Immature natural killer cell (primary cell): ENCODE results near the gene DIRAS1. TPM values are rescaled to one million over a fixed set of nuclear protein-coding genes. Genes with fewer than 3 reads are reported as not detected.

Experiments used
- DNase-seq, 3 donors: peaks; one replicate each; pipeline ENCODE4 v3.0.0; 2022; ENCODE audit warnings: mixed read lengths in 1 of 3
- H3K27ac Mint-ChIP-seq, 6 donors: one replicate each; pipeline ENCODE4 v1.8.0; 2020; ENCODE audit warnings: mixed read lengths in 6 of 6, mild to moderate bottlenecking in 5 of 6, inconsistent platforms in 4 of 6, moderate library complexity in 3 of 6
- H3K27me3 Mint-ChIP-seq, 3 donors: one replicate each; pipeline ENCODE4 v1.8.0; 2020 to 2021; ENCODE audit warnings: low read depth in 3 of 3, mild to moderate bottlenecking in 3 of 3, mixed read lengths in 3 of 3, moderate library complexity in 3 of 3, inconsistent platforms in 1 of 3
- H3K36me3 Mint-ChIP-seq, 3 donors: one replicate each; pipeline ENCODE4 v1.8.0; 2020; ENCODE audit warnings: mixed read lengths in 3 of 3, inconsistent platforms in 2 of 3, mild to moderate bottlenecking in 2 of 3
- H3K4me1 Mint-ChIP-seq, 2 donors: one replicate each; pipeline ENCODE4 v1.8.0; 2020; ENCODE audit warnings: inconsistent platforms in 2 of 2, mild to moderate bottlenecking in 2 of 2, mixed read lengths in 2 of 2, moderate library complexity in 1 of 2
- H3K4me3 Mint-ChIP-seq, 5 donors: one replicate each; pipeline ENCODE4 v1.8.0; 2020; ENCODE audit warnings: mild to moderate bottlenecking in 5 of 5, mixed read lengths in 5 of 5, inconsistent platforms in 3 of 5, moderate library complexity in 3 of 5
- H3K9me3 Mint-ChIP-seq, 6 donors: one replicate each; pipeline ENCODE4 v1.8.0; 2020; ENCODE audit warnings: mild to moderate bottlenecking in 6 of 6, mixed read lengths in 6 of 6, inconsistent platforms in 4 of 6, moderate library complexity in 3 of 6
- polyA plus RNA-seq, 3 donors: library from polyadenylated mRNA; unstranded; fragments of 300-500 nt; fragmentation: Illumina TruSeq; gene quantifications; one replicate each; pipeline ENCODE4 v1.2.3, GENCODE V29; 2021

DIRAS1 gene
- polyA plus RNA-seq, 3 donors from 2014 or later, result not detected

DNA sequence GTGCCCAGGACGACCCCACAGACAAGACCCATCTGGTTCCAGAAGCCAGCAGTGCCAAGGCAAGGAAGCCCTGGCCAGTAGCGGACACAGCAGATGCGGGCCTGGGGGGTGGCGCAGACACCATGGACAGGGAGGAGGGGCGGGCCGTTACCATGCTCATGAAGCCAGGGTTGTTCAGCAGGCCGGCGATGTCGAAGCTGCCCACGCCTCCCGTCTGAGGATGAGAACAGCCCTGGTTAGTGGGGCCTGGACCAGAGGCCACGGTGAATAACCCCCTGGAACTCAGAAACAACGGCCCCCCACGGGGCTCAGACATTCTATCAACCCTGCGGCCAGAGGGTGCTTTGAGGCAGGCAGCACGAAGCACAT, 40.1 kb upstream of the DIRAS1 start:
- H3K36me3 Mint-ChIP-seq, result peaks cover 0 to 16% (median 12%) of the 10 kb centered on the region in 3 donors
- peaks cover 0 to 7% (median 0%) of the 10 kb centered on the region in 3 donors for H3K27me3 Mint-ChIP-seq
- H3K4me3 Mint-ChIP-seq, result no peak overlapping the region
- no peaks in the 10 kb centered on the region for H3K9me3 Mint-ChIP-seq
- H3K27ac Mint-ChIP-seq, result no peak overlapping the region
- no peaks in the 10 kb centered on the region for H3K4me1 Mint-ChIP-seq
- DNase-seq, result no peak

DNA sequence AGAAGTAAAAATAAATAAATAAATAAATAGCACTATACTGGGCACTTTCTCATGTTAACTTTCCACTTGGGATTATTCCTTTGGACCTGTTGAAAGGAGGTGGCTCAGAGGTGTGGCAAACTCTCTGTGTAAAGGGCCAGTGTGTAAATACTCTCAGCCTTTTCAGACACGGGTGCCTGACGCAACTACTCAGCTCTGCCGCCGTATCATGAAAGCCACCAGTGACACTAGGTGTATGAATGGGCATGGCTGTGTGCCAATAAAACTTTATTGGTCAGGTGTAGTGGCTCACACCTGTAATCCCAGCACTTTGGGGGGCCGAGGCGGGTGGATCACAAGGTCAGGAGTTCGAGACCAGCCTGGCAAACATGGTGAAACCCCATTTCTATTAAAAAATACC, 38.8 kb upstream of the DIRAS1 start:
- DNase-seq, result no peak
- H3K36me3 Mint-ChIP-seq, result peaks cover 0 to 25% (median 18%) of the 10 kb centered on the region in 3 donors

DNA sequence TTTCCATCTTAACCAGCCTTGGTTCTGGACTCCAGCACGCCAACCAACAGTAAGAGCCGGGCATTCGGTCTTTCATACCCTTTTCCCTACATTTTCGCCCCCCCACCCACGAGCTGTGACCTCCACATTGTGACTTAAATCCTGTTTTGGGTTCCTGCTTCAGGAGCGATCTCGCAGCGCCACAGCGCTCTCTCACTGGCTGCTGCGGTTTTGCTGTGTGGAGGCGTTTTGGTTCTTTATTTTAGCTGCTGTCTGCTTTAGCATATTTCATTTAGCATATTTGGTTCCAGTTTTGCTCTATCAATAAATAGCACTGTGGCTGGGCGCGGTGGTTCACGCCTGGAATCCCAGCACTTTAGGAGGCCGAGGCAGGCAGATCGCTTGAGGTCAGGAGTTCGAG, 38.2 kb upstream of the DIRAS1 start:
- H3K27me3 Mint-ChIP-seq, result peaks cover 0 to 3% (median 0%) of the 10 kb centered on the region in 3 donors
- no peaks in the 10 kb centered on the region for H3K9me3 Mint-ChIP-seq
- no peak for DNase-seq
- no peak overlapping the region for H3K27ac Mint-ChIP-seq
- H3K36me3 Mint-ChIP-seq, result peaks cover 0 to 25% (median 18%) of the 10 kb centered on the region in 3 donors
- H3K4me3 Mint-ChIP-seq, result no peak overlapping the region
- no peaks in the 10 kb centered on the region for H3K4me1 Mint-ChIP-seq

More for the DNA sequence above, 38.8 kb upstream of the DIRAS1 start:
- H3K27ac Mint-ChIP-seq, result no peak overlapping the region
- no peaks in the 10 kb centered on the region for H3K9me3 Mint-ChIP-seq
- peaks cover 0 to 4% (median 0%) of the 10 kb centered on the region in 3 donors for H3K27me3 Mint-ChIP-seq
- H3K4me3 Mint-ChIP-seq, result no peak overlapping the region
- no peaks in the 10 kb centered on the region for H3K4me1 Mint-ChIP-seq

DNA sequence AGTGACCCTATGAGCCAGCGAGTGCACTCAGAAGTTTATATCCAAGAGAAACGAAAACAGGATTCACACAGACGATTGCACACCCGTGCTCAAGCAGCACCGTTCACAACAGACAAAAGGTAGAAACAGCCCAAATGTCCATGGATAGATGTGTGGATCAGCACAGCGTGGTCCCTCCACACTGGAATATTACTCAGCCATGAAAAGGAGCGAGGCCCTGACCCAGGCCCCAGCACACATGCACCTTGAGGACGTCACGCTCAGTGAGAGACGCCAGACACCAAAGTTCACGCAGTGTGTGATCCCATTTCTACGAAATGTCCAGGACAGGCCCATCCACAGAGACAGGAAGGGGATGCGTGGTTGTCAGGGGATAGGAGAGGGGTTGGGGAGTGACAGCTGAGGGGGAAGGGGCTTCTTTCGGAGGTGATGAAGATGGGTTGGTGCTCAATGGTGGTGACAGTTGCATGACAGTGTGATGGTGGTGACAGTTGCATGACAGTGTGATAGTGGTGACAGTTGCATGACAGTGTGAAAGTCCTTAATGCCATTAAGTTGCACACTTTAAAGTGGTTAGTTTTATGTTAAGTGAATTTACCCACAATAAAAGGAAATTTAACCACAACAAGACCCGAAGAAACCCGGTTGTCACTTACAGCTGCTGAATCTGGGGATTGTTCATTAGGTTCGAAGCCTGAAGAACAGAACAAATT, 37.6 kb upstream of the DIRAS1 start:
- peaks cover 0 to 3% (median 0%) of the 10 kb centered on the region in 3 donors for H3K27me3 Mint-ChIP-seq
- peaks cover 0 to 22% (median 18%) of the 10 kb centered on the region in 3 donors for H3K36me3 Mint-ChIP-seq
- no peak overlapping the region for H3K27ac Mint-ChIP-seq
- no peak for DNase-seq
- no peaks in the 10 kb centered on the region for H3K9me3 Mint-ChIP-seq
- H3K4me1 Mint-ChIP-seq, result no peaks in the 10 kb centered on the region
- H3K4me3 Mint-ChIP-seq, result no peak overlapping the region

DNA sequence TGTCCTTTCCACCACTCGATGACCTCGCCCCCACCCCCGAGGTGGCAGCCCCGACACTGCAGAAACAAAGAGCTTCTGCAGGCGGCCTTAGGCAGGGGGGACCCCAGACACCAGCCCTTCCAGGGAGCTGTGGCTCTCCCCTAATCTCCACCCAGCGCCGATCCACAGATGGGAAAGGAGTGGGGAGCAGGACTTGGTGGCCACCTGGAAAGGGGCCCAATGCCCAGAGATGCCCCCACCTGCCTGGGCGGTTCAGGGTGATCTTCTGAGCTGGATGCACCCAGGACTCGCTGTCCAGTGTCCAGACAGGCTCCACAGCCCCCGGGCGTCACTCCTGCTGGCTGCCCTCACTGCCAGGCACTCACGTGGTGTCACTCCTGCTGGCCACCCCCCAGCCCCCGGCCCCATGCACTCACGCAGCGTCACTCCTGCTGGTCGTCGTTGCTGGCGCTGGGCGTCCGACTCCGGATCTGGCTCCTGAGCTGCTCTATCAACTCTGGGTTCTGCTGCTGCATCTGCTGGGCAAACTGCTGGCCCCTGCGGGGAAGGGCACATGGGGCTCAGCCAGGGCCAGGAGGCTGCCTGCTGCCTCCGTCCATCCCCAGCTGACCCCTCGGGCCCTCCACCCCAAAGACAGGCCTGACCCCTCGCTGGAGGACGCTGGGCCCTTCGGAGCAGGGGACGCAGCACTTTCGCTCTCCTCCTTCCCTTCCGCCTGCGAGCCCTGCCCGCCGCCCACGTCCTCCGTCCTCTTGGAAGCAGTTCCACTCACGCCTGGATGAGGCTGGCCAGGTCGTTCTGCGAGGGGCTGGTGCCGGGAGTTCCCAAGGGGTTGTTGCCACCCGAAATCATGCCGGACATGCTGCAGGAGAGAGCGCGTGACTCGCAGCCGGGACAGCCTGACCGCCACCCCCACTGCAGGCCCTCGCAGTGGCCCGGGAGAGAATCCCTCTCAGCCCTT, 36.0 kb upstream of the DIRAS1 start:
- H3K4me1 Mint-ChIP-seq, result no peaks in the 10 kb centered on the region
- peaks cover 0 to 22% (median 18%) of the 10 kb centered on the region in 3 donors for H3K36me3 Mint-ChIP-seq
- H3K27me3 Mint-ChIP-seq, result peaks cover 0 to 3% (median 0%) of the 10 kb centered on the region in 3 donors
- peak overlapping the region in 1 of 6 donors; percentile 7 for H3K27ac Mint-ChIP-seq
- H3K9me3 Mint-ChIP-seq, result no peaks in the 10 kb centered on the region
- DNase-seq, result no peak
- H3K4me3 Mint-ChIP-seq, result no peak overlapping the region

DNA sequence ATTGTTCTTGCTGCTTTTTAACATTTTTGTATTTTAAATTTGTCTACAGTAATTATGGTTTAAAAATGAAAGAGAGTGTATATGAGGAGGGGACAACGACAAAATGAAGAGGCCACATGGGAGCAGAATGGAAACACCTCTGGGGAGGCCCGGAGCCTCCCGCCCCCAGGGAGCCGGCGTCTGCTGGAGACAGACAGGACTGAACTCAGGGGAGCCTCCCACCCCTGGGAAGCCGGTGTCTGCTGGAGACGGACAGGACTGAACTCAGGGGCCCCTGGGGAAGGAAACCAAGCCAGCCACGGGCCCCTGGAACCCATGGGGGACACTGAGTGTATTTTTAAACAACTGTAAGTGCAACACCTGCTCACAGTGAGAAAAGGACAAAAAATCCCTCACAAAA, 35.3 kb upstream of the DIRAS1 start:
- no peak for DNase-seq
- Mint-ChIP-seq H3K36me3 (peaks cover 0 to 22% (median 18%) of the 10 kb centered on the region in 3 donors), H3K4me1 (no peaks in the 10 kb centered on the region), H3K27me3 (peaks cover 0 to 3% (median 0%) of the 10 kb centered on the region in 3 donors), H3K27ac (peak overlapping the region in 1 of 6 donors; percentile 71), H3K4me3 (no peak overlapping the region), H3K9me3 (no peaks in the 10 kb centered on the region)

DNA sequence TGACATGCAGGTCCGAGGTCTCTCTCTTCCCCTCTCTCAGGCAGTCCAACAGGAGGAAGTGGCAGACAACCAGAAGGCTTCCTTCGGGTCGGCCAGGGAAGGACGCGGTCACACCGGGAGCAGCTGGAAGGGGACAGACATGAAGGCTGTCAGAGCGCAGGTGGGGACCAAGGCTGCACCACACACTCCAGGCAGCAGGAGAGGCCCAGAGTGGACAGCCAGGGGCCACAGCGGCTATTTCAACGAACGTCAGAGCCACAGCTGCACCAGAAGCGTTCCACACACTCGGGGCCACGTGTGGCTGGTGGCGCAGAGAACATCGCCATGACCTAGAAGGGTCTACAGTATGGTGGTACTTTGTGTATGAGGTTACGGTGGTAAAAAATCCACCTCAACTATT, 34.6 kb upstream of the DIRAS1 start:
- Mint-ChIP-seq H3K27ac (no peak overlapping the region), H3K36me3 (peaks cover 0 to 22% (median 18%) of the 10 kb centered on the region in 3 donors), H3K9me3 (no peaks in the 10 kb centered on the region), H3K4me1 (no peaks in the 10 kb centered on the region), H3K4me3 (no peak overlapping the region), H3K27me3 (peaks cover 0 to 3% (median 0%) of the 10 kb centered on the region in 3 donors)
- DNase-seq, result no peak

DNA sequence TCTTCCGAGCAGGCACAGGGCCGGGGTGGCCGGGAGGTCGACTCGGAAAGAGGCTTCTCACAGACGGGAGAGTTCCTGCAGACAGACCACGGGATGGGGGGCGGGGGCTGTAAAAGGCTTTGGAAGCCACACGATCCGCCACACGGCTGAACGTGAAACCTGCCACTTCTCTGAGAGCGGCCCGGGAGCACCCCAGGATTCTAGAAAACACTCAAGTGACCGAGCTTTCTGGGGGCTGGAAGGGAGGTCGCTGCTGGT, 34.2 kb upstream of the DIRAS1 start:
- Mint-ChIP-seq H3K4me1 (no peaks in the 10 kb centered on the region), H3K9me3 (no peaks in the 10 kb centered on the region), H3K27me3 (peaks cover 0 to 3% (median 0%) of the 10 kb centered on the region in 3 donors), H3K4me3 (no peak overlapping the region), H3K36me3 (peaks cover 0 to 22% (median 18%) of the 10 kb centered on the region in 3 donors), H3K27ac (no peak overlapping the region)
- DNase-seq, result no peak

DNA sequence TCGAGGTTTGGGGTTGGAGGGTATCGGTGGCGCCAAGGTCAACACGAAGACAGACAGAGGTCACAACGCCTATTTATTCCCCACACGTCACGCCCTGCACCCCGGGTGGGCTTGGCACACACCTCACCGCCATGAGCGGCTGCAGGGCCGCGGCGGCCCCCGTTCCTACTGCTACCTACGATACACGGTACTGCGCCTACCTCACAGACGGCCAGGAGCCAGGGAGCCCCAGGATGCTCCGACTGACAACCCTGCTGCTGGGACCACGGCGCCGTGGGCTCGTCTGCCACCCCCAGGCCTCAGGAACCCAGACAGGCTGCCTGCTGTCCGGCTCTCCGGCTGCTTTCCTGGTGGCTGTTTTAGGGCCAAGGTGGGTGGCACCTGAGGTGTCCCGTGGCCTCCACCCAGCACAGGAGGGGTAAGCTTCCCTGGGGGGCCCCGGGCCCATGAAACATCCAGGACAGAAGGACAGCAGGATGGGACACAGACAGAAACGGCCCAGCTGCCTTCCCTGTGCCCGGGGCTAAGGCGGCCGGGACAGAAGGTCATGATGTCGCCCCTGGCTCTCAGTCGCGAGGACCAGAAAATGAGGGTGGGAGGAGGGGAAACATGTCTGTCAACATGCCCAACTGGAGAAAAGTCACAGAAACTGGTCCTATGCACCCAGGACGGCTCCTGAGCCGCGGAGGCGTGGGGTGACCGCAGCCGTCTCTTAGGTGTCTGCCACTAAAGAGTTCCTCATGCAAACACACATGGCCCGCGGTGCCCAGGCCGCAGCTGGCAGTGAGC, 33.7 kb upstream of the DIRAS1 start:
- DNase-seq, result no peak
- H3K9me3 Mint-ChIP-seq, result no peaks in the 10 kb centered on the region
- H3K27me3 Mint-ChIP-seq, result peaks cover 0 to 2% (median 0%) of the 10 kb centered on the region in 3 donors
- H3K4me3 Mint-ChIP-seq, result no peak overlapping the region
- H3K4me1 Mint-ChIP-seq, result no peaks in the 10 kb centered on the region
- no peak overlapping the region for H3K27ac Mint-ChIP-seq
- H3K36me3 Mint-ChIP-seq, result peaks cover 0 to 22% (median 16%) of the 10 kb centered on the region in 3 donors

DNA sequence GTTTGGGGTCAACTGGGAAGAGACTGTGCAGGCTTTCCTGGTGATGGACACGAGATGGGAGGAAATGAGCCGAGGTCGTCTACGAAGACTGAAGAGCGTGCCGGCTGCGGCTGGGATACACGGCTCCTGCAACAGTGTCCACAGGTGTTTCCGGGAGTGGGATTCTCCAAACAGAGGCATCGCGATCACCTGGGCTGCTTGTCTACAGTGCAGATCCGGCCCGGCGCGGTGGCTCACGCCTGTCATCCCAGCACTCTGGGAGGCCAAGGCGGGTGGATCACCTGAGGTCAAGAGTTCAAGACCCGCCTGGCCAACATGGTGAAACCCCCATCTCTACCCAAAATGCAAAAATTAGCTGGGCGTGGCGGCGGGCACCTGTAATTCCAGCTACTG, 30.3 kb upstream of the DIRAS1 start:
- no peak overlapping the region for H3K27ac Mint-ChIP-seq
- H3K4me1 Mint-ChIP-seq, result no peaks in the 10 kb centered on the region
- no peak for DNase-seq
- no peaks in the 10 kb centered on the region for H3K9me3 Mint-ChIP-seq
- H3K27me3 Mint-ChIP-seq, result peaks cover 0 to 2% (median 2%) of the 10 kb centered on the region in 3 donors
- peaks cover 0 to 10% (median 8%) of the 10 kb centered on the region in 3 donors for H3K36me3 Mint-ChIP-seq
- no peak overlapping the region for H3K4me3 Mint-ChIP-seq

DNA sequence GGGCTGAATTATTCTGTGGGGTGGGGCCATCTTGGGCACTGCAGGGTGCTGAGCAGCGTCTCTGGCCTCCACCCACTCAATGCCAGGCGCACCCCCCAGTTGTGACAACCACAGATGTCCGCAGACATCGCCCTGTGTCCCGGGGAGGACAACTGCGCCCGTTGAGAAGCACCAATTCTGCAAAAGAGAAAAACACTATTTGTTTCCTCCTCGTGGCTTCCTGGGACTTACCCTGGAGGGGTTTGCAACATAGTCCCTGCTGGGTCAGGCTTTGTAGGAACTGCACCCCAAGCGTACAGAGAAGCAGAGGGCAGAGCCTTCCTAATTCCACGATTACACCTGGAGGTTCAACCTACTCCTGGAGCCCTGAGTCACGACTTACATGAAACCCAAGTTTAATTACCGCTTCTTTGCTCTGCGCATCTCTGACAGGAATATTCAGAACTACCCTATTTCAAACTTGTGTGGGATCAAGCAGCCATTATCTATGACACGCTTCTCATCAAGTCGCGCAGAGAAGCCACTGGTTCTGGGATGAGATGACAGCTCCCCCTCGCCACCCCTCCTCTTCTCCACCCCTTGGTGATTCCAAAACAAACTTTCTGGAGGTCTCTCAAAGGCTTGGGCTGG, 29.8 kb upstream of the DIRAS1 start:
- H3K4me3 Mint-ChIP-seq, result no peak overlapping the region
- H3K27ac Mint-ChIP-seq, result no peak overlapping the region

DNA sequence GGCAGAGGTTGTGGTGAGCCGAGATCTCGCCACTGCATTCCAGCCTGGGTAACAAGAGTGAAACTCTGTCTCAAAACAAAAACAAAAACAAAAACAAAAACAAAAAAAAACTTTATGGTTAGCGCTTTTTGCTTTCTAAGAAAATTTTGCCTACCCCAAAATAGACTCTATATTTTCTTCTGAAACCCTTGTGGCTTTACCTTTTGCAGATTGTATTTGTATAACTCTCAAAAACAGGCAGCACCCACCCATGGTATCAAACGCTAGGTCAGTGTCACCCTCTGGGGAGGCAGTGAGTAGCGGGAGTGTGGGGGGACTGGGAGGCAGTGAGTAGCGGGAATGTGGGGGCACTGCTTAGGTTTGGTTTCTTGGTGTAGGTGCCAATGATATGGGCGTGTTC, 26.2 kb upstream of the DIRAS1 start:
- Mint-ChIP-seq H3K36me3 (no peaks in the 10 kb centered on the region), H3K27me3 (peaks cover 3 to 6% (median 4%) of the 10 kb centered on the region in 3 donors), H3K4me1 (no peaks in the 10 kb centered on the region), H3K4me3 (no peak overlapping the region), H3K27ac (no peak overlapping the region), H3K9me3 (no peaks in the 10 kb centered on the region)
- DNase-seq, result no peak

More for the DNA sequence above, 29.8 kb upstream of the DIRAS1 start:
- peaks cover 0 to 2% (median 2%) of the 10 kb centered on the region in 3 donors for H3K27me3 Mint-ChIP-seq
- H3K9me3 Mint-ChIP-seq, result no peaks in the 10 kb centered on the region
- DNase-seq, result no peak
- no peaks in the 10 kb centered on the region for H3K4me1 Mint-ChIP-seq
- peaks cover 0 to 5% (median 3%) of the 10 kb centered on the region in 3 donors for H3K36me3 Mint-ChIP-seq

DNA sequence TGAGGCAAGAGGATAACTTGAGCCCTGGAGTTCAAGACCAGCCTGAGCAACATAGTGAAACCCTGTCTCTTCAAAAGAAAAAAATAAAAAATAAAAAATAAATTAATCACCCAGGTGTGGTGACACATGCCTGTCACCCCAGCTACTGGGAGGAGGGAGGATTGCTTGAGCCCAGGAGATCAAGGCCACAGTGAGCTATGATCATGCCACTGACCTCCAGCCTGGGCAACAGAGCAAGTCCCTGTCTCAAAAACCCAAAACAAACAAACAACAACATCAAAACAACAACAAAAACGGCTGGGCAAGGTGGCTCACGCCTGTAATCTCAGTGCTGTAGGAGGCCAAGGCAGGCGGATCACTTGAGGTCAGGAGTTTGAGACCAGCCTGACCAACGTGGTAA, 22.9 kb upstream of the DIRAS1 start:
- peaks cover 6 to 10% (median 6%) of the 10 kb centered on the region in 3 donors for H3K27me3 Mint-ChIP-seq
- no peak overlapping the region for H3K27ac Mint-ChIP-seq
- peaks cover 8 to 11% of the 10 kb centered on the region in 2 donors for H3K4me1 Mint-ChIP-seq
- no peaks in the 10 kb centered on the region for H3K9me3 Mint-ChIP-seq
- H3K4me3 Mint-ChIP-seq, result no peak overlapping the region
- H3K36me3 Mint-ChIP-seq, result no peaks in the 10 kb centered on the region
- no peak for DNase-seq
